DND-41 (cell line): ENCODE data around the gene CYB5B.

Source experiments
- ATAC-seq: fragments of 200-7000 bp; cut with Tn5 transposase; 3 replicates; pipeline ENCODE4 v1.9.1; 2021; ENCODE audit warnings: low read depth; ENCODE audit not compliant: insufficient read depth
- DNase-seq: peaks from one replicate; pipeline ENCODE4 v3.0.0-alpha.2; 2020
- H2AFZ ChIP-seq: 2 replicates; pipeline ENCODE4 v1.6.0; 2012; ENCODE audit warnings: low read depth, low read length
- H3K27ac ChIP-seq: 2 replicates; pipeline ENCODE4 v1.5.1; 2012; ENCODE audit warnings: low read length, inconsistent platforms
- H3K27me3 ChIP-seq: fragments of 200-600 bp; sonication (generic); 2 replicates; pipeline ENCODE4 v1.6.0; 2012; ENCODE audit warnings: low read length, mild to moderate bottlenecking, inconsistent platforms; ENCODE audit not compliant: insufficient read depth, poor library complexity
- H3K36me3 ChIP-seq: 2 replicates; pipeline ENCODE4 v1.5.1; 2012; ENCODE audit warnings: low read length, inconsistent platforms; ENCODE audit not compliant: insufficient read depth
- H3K4me1 ChIP-seq: 2 replicates; pipeline ENCODE4 v1.5.1; 2012; ENCODE audit warnings: mild to moderate bottlenecking, low read length; ENCODE audit not compliant: insufficient read depth
- H3K4me2 ChIP-seq: 2 replicates; pipeline ENCODE4 v1.6.0; 2012; ENCODE audit warnings: mild to moderate bottlenecking, moderate library complexity, low read length, inconsistent platforms; ENCODE audit not compliant: insufficient read depth
- H3K4me3 ChIP-seq, 2 experiments: fragments of 200-600 bp in 1 of 2; shearing (Covaris generic) in 1 of 2; 2 replicates each; pipeline ENCODE4 v1.5.1; 2012 to 2016; ENCODE audit warnings: inconsistent platforms in 2 of 2, low read length in 2 of 2, mild to moderate bottlenecking in 2 of 2, low read depth in 1 of 2, moderate library complexity in 1 of 2
- H3K79me2 ChIP-seq: 2 replicates; pipeline ENCODE4 v1.6.0; 2012; ENCODE audit warnings: low read length, inconsistent platforms; ENCODE audit not compliant: insufficient read depth
- H3K9ac ChIP-seq: 2 replicates; pipeline ENCODE4 v1.6.0; 2012; ENCODE audit warnings: low read depth, mild to moderate bottlenecking, inconsistent platforms, low read length, moderate library complexity
- H3K9me3 ChIP-seq: 2 replicates; pipeline ENCODE4 v1.5.1; 2012; ENCODE audit warnings: low read length, moderate library complexity, mild to moderate bottlenecking, inconsistent platforms; ENCODE audit not compliant: insufficient read depth, severe bottlenecking
- H4K20me1 ChIP-seq: 2 replicates; pipeline ENCODE4 v1.6.0; 2012; ENCODE audit warnings: low read length; ENCODE audit not compliant: insufficient read depth
- EZH2 ChIP-seq: IDR thresholded peaks from 3 replicates; pipeline ENCODE4 v1.6.1; 2012; ENCODE audit warnings: borderline replicate concordance, low read depth, mild to moderate bottlenecking, moderate library complexity, low read length, inconsistent platforms; ENCODE audit not compliant: severe bottlenecking
- TF ChIP-seq, protein P1 (sequence below): IDR thresholded peaks from 2 replicates; pipeline ENCODE4 v1.5.1; 2012; ENCODE audit warnings: borderline replicate concordance, low read length, moderate library complexity, mild to moderate bottlenecking; ENCODE audit not compliant: poor library complexity, severe bottlenecking; ENCODE audit errors: extremely low read depth

Gene CYB5B

DNA sequence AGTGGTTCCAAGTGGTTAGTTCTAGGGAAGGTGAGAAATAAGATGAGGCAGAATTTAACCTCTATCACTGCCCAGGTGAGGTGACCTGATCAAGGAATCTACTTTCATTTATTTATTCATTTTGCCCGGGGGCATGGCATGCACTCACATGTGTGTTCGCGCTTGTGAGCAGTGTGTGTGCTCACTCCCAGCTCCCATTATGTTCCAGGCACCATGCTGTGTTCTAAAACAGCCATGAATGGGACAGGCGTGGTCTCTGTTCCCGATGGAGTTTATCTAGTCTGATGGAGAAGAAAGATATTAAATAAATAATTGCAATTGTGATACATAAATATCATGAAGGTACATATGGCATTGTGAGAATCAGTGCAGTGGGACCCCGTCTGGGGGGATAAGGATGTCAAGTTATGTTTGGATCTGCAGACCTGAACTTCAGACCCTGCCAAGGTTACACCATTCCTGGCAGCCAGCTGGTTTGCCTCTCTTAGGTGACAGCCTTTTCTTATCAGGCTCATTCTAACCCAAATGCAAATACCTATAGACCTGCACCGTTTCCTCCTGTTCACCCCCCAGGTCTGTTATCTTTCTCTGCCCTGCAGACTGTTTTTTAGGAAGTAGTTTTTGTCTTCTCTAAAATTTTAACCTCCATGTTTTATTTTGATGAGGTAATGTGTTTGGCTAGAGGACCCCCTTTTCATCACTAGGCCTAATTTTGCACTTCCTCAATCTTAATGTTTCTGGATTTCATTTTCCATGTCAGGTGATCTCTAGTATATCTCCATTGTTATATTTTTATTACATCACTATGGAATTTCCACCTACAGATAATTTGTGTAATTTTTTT is 11.8 kb downstream of the CYB5B start:
- H3K4me3 ChIP-seq = no peak overlapping the region
- H3K79me2 ChIP-seq = peaks cover 98% of the 10 kb centered on the region
- TF ChIP-seq EZH2 = no peak
- TF ChIP-seq, protein P1, sequence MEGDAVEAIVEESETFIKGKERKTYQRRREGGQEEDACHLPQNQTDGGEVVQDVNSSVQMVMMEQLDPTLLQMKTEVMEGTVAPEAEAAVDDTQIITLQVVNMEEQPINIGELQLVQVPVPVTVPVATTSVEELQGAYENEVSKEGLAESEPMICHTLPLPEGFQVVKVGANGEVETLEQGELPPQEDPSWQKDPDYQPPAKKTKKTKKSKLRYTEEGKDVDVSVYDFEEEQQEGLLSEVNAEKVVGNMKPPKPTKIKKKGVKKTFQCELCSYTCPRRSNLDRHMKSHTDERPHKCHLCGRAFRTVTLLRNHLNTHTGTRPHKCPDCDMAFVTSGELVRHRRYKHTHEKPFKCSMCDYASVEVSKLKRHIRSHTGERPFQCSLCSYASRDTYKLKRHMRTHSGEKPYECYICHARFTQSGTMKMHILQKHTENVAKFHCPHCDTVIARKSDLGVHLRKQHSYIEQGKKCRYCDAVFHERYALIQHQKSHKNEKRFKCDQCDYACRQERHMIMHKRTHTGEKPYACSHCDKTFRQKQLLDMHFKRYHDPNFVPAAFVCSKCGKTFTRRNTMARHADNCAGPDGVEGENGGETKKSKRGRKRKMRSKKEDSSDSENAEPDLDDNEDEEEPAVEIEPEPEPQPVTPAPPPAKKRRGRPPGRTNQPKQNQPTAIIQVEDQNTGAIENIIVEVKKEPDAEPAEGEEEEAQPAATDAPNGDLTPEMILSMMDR = no peak
- no peaks in the 10 kb centered on the region for H3K4me1 ChIP-seq
- H2AFZ ChIP-seq = no peak overlapping the region
- H3K27ac ChIP-seq = no peak overlapping the region
- no peaks in the 10 kb centered on the region for H3K27me3 ChIP-seq
- H3K9me3 ChIP-seq = no peaks in the 10 kb centered on the region
- no peak overlapping the region for H3K9ac ChIP-seq
- H4K20me1 ChIP-seq = peaks cover 13% of the 10 kb centered on the region; the same call in 1 of the 2 replicates
- ATAC-seq (no peak), DNase-seq (no peak)
- H3K36me3 ChIP-seq = peaks cover 49% of the 10 kb centered on the region
- no peak overlapping the region for H3K4me2 ChIP-seq

DNA sequence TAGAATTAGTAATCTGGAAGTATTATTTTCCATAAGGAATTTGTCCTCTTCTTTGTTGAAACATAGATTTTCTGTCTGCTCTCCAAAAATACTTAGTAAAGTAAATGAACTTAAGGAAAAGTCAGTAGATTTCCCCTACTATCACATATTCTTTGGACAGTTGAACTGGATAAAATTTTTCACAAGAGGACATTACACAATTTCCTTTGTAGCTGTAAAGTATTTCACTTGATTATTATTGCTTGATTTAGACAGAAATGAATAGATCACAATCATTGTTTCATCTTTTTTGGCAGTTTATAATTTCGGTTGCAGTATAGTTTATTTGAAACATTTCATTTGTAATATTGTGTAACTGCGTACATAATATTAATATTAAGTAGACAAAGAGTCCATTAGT is 12.5 kb downstream of the CYB5B start:
- TF ChIP-seq, protein P1 = no peak
- no peak for TF ChIP-seq EZH2
- Histone ChIP-seq H3K27ac (no peak overlapping the region), H3K27me3 (no peaks in the 10 kb centered on the region), H3K9ac (no peak overlapping the region), H2AFZ (no peak overlapping the region), H3K9me3 (no peaks in the 10 kb centered on the region), H3K4me3 (no peak overlapping the region), H3K4me1 (no peaks in the 10 kb centered on the region), H3K4me2 (no peak overlapping the region), H3K36me3 (peaks cover 42% of the 10 kb centered on the region), H3K79me2 (peaks cover 98% of the 10 kb centered on the region), H4K20me1 (peaks cover 18% of the 10 kb centered on the region; the same call in 1 of the 2 replicates)
- no peak for DNase-seq
- no peak for ATAC-seq

DNA sequence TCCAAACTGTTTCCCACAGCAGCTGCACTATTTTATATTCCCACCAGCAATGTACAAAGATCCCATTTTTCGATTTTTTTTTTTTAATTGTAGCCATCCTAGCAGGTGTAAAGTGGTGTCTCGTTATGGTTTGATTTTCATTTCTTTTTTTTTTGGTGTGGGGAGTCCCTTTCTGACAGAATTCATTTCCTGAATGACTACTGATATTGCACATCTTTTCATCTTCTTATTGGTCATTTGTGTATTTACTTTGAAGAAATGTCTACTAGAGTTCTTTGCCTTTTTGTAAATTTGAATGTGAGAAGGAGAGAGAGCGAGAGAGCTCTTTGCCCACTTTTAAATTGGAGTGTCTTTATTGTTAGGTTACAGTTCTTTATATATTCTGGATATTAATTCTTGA is 14.0 kb downstream of the CYB5B start:
- ATAC-seq (no peak), DNase-seq (no peak)
- H3K27me3 ChIP-seq = no peaks in the 10 kb centered on the region
- H3K4me3 ChIP-seq = no peak overlapping the region
- no peaks in the 10 kb centered on the region for H3K4me1 ChIP-seq
- no peak overlapping the region for H3K4me2 ChIP-seq
- H4K20me1 ChIP-seq = peaks cover 21% of the 10 kb centered on the region
- H2AFZ ChIP-seq = no peak overlapping the region
- H3K79me2 ChIP-seq = peaks cover 99% of the 10 kb centered on the region
- H3K36me3 ChIP-seq = peaks cover 31% of the 10 kb centered on the region
- TF ChIP-seq, protein P1 = no peak
- no peak for TF ChIP-seq EZH2
- H3K27ac ChIP-seq = no peak overlapping the region
- no peak overlapping the region for H3K9ac ChIP-seq
- no peaks in the 10 kb centered on the region for H3K9me3 ChIP-seq
